Measurements from ENCODE around the gene TNFSF12.

DNA sequence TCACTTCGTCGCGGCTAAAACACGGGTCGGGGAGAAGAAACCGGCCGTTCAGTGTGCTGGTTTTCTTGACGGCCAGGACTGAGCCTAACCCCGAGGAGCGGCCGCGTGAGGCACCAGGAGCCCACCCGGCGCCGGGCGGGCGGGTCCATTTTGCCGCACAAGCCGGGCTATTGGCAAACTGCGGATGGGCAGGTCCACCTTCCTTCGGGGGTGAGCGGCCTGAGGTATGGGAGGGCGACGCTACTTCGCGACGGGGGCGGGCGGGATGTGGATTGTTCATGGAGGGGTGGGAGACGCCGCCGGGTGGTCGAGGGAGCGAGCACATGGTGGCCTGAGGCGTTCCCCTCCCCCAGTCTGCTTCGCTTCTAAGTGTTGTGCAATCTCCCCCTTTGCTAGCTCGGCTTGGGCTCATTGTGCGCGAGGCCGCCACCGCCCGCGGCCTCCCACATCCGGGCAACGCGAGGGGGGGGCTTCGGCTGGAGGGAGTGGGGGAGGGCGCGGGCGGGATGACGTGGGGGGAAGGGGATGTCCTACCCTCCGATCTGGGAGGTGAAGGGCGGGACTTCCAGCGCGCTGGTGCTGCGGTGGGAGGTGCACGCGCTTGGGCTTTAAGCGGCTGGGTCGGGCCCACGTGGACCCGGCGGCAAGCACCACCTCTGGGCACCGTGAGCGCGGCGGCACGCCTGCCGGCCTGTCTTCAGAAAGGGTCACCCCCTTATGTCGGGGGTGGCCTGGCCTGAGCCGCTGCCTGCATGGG, 24.6 kb downstream of the TNFSF12 start:
- TF ChIP-seq, protein P1, sequence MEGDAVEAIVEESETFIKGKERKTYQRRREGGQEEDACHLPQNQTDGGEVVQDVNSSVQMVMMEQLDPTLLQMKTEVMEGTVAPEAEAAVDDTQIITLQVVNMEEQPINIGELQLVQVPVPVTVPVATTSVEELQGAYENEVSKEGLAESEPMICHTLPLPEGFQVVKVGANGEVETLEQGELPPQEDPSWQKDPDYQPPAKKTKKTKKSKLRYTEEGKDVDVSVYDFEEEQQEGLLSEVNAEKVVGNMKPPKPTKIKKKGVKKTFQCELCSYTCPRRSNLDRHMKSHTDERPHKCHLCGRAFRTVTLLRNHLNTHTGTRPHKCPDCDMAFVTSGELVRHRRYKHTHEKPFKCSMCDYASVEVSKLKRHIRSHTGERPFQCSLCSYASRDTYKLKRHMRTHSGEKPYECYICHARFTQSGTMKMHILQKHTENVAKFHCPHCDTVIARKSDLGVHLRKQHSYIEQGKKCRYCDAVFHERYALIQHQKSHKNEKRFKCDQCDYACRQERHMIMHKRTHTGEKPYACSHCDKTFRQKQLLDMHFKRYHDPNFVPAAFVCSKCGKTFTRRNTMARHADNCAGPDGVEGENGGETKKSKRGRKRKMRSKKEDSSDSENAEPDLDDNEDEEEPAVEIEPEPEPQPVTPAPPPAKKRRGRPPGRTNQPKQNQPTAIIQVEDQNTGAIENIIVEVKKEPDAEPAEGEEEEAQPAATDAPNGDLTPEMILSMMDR (IDR thresholded peaks at IDR 0.05), result no peak
- TF ChIP-seq POLR2A (IDR thresholded peaks at IDR 0.05) (no peak), POLR2AphosphoS5 (IDR thresholded peaks at IDR 0.05) (peak; percentile 73 to 90 (median 82)), EP300 (IDR thresholded peaks at IDR 0.05) (no peak)

All from stomach (tissue), 4 donors.